ENCODE results near the gene ZNF79. TPM values are rescaled to one million over a fixed set of nuclear protein-coding genes. Genes with fewer than 3 reads are reported as not detected.
A peak's percentile ranks its signal among the peaks of the same experiment; 100 is the strongest.

The ZNF79 gene
- total RNA-seq = 10 to 100 TPM in 2 of 4 donors, 1 to 10 TPM in 2; 4.4 to 10.7 (median 9.1) TPM
- polyA plus RNA-seq = 1 to 10 TPM; 2.7 to 6.0 (median 2.8) TPM
- long read RNA-seq, donor 1, partial matches to known transcripts = 2 of 13 reads
- long read RNA-seq, donor 1, other reads (novel, unspliced or antisense) = 4 of 13 reads
- long read RNA-seq, donor 2, partial matches to known transcripts = 0 of 12 reads
- long read RNA-seq, donor 2, other reads (novel, unspliced or antisense) = 3 of 12 reads

- peaks cover 43% of the 10 kb centered on the region for H3K4me1 ChIP-seq
Observed at GRCh38 chr9:127423934-127424675, at the start of gene ZNF79. Gene ZNF79 (plus strand): TSS chr9:127424382. CDS start chr9:127424788, 406 bp downstream.

GRCh38 chr9:127380479-127380878 is 43.7 kb upstream of the ZNF79 start:
- no peaks in the 10 kb centered on the region for H3K9me3 ChIP-seq
- intact Hi-C loops (cut with DNase I) = no loop called here
- ATAC-seq (no peak), DNase-seq (no peak)
- H3K27ac ChIP-seq = no peak overlapping the region
- TF ChIP-seq CTCF (IDR thresholded peaks at IDR 0.05) = no peak
- H3K27me3 ChIP-seq (ENCODE audit: insufficient read depth in 3 of 3, low read length in 2 of 3) = no peaks in the 10 kb centered on the region
- no peaks in the 10 kb centered on the region for H3K4me1 ChIP-seq
- no peak overlapping the region for H3K4me3 ChIP-seq
- no peaks in the 10 kb centered on the region for H3K36me3 ChIP-seq (ENCODE audit: insufficient read depth in 1 of 2, low read depth in 1 of 2)
- 92 to 96% (median 95%) methylated on average over 3 of the region's 3 CpGs for WGBS, 3 donors

More at GRCh38 chr9:127423934-127424675, at the start of gene ZNF79:
- no peaks in the 10 kb centered on the region for H3K27me3 ChIP-seq (ENCODE audit: insufficient read depth in 3 of 3, low read length in 2 of 3)
- intact Hi-C loops (cut with DNase I) = loop anchor here in 1 of 2 donors (2.0 kb wide), 2 partner anchors 27 kb away; partner anchors contain the start of genes LRSAM1, RPL12 and SLC2A8
- peak; percentile 95 to 99 (median 96) for ATAC-seq
- TF ChIP-seq CTCF (IDR thresholded peaks at IDR 0.05) = no peak
- H3K27ac ChIP-seq = peak within 1 kb of the TSS; percentile 93
- no peaks in the 10 kb centered on the region for H3K9me3 ChIP-seq
- peak within 1 kb of the TSS; percentile 86 for H3K4me3 ChIP-seq
- peaks cover 6 to 10% of the 10 kb centered on the region in 2 donors for H3K36me3 ChIP-seq (ENCODE audit: insufficient read depth in 1 of 2, low read depth in 1 of 2)
- WGBS, 3 donors = 0% methylated on average over 54 of the region's 54 CpGs
- peak; percentile 94 to 97 for DNase-seq

- intact Hi-C loops (cut with DNase I) = no loop called here
- no peak for DNase-seq
- H3K27ac ChIP-seq = no peak overlapping the region
- no peaks in the 10 kb centered on the region for H3K36me3 ChIP-seq (ENCODE audit: insufficient read depth in 1 of 2, low read depth in 1 of 2)
- no peak for ATAC-seq
- H3K9me3 ChIP-seq = no peaks in the 10 kb centered on the region
- no peak overlapping the region for H3K4me3 ChIP-seq
- 75 to 86% (median 79%) methylated on average over 2 of the region's 2 CpGs for WGBS, 3 donors
- no peaks in the 10 kb centered on the region for H3K4me1 ChIP-seq
- H3K27me3 ChIP-seq (ENCODE audit: insufficient read depth in 3 of 3, low read length in 2 of 3) = no peaks in the 10 kb centered on the region
- TF ChIP-seq CTCF (IDR thresholded peaks at IDR 0.05) = no peak
Observed at GRCh38 chr9:127382541-127382940, 41.6 kb upstream of the ZNF79 start.

GRCh38 chr9:127384016-127384730 is 40.0 kb upstream of the ZNF79 start:
- H3K27me3 ChIP-seq (ENCODE audit: insufficient read depth in 3 of 3, low read length in 2 of 3) = no peaks in the 10 kb centered on the region
- no peaks in the 10 kb centered on the region for H3K4me1 ChIP-seq
- no peak overlapping the region for H3K27ac ChIP-seq
- peaks cover 0 to 4% of the 10 kb centered on the region in 2 donors for H3K36me3 ChIP-seq (ENCODE audit: insufficient read depth in 1 of 2, low read depth in 1 of 2)
- intact Hi-C loops (cut with DNase I) = no loop called here
- ATAC-seq = no peak
- H3K9me3 ChIP-seq = no peaks in the 10 kb centered on the region
- TF ChIP-seq CTCF (IDR thresholded peaks at IDR 0.05) = no peak
- H3K4me3 ChIP-seq = no peak overlapping the region
- 81 to 88% (median 83%) methylated on average over 11 of the region's 11 CpGs for WGBS, 3 donors
- DNase-seq = no peak

Measured in psoas muscle (tissue), 8 donors.